Suprapubic skin (tissue), 4 donors: Measurements from ENCODE around the gene OTOG.

Source experiments
- EP300 ChIP-seq: sonication (generic); formaldehyde crosslinking; IDR thresholded peaks from one replicate; pipeline ENCODE4 v1.6.1; 2017; ENCODE audit warnings: antibody characterized with exemption
- POLR2A ChIP-seq, 2 donors: fragments of 450-650 bp; IDR thresholded peaks; one replicate each; pipeline ENCODE4 v1.6.1; 2017; ENCODE audit warnings: antibody characterized with exemption in 2 of 2, mild to moderate bottlenecking in 2 of 2, moderate library complexity in 2 of 2
- POLR2AphosphoS5 ChIP-seq, 3 donors: sonication (generic); formaldehyde crosslinking; IDR thresholded peaks; one replicate each; pipeline ENCODE4 v1.6.1; 2017; ENCODE audit warnings: antibody characterized with exemption in 3 of 3
- TF ChIP-seq, protein P1 (sequence below), 2 donors: fragments of 200-600 bp in 1 of 2; fragments of 450-650 bp in 1 of 2; sonication (generic) in 1 of 2; IDR thresholded peaks; one replicate each; pipeline ENCODE4 v1.5.1; 2016 to 2019; ENCODE audit warnings: antibody characterized with exemption in 2 of 2, mild to moderate bottlenecking in 1 of 2, moderate library complexity in 1 of 2

DNA sequence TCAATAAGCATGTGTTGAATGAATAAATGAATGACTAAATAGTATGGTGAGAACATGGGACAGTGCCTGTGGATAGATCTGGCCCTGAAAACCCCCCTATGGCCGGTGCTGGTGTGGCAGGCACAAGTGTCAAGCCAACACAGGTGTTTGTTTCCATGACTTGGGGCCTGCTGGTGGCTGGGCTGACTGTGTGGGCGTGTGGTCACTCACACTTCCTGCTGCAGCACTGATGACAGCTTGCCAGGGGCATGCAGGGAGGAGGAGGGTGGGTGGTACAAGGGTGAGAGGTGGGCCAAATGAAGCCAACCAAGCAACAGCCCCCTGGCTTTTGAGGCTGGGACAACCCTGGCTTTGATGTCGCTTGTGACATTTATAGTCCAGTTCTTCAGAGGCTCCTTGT lies 40.1 kb upstream of the OTOG start:
- TF ChIP-seq, protein P1, sequence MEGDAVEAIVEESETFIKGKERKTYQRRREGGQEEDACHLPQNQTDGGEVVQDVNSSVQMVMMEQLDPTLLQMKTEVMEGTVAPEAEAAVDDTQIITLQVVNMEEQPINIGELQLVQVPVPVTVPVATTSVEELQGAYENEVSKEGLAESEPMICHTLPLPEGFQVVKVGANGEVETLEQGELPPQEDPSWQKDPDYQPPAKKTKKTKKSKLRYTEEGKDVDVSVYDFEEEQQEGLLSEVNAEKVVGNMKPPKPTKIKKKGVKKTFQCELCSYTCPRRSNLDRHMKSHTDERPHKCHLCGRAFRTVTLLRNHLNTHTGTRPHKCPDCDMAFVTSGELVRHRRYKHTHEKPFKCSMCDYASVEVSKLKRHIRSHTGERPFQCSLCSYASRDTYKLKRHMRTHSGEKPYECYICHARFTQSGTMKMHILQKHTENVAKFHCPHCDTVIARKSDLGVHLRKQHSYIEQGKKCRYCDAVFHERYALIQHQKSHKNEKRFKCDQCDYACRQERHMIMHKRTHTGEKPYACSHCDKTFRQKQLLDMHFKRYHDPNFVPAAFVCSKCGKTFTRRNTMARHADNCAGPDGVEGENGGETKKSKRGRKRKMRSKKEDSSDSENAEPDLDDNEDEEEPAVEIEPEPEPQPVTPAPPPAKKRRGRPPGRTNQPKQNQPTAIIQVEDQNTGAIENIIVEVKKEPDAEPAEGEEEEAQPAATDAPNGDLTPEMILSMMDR (IDR thresholded peaks at IDR 0.05): no peak
- TF ChIP-seq POLR2A (IDR thresholded peaks at IDR 0.05) (no peak), POLR2AphosphoS5 (IDR thresholded peaks at IDR 0.05) (no peak), EP300 (no peak)
